HepG2 (cell line): ENCODE results near the gene BCAS3. TPM values are rescaled to one million over a fixed set of nuclear protein-coding genes. Genes with fewer than 3 reads are reported as not detected.

ENCODE experiments used
- ASH2L ChIP-seq: fragments of 300-600, 200-600 bp; sonication (generic); IDR thresholded peaks from 2 replicates; pipeline ENCODE4 v1.7.0; 2017; ENCODE audit warnings: low read depth, mild to moderate bottlenecking, moderate library complexity, mixed read lengths, low read length; ENCODE audit not compliant: insufficient read length
- CENPBD1 ChIP-seq: sonication (generic); formaldehyde crosslinking; IDR thresholded peaks from 2 replicates; pipeline ENCODE4 v1.8.0; 2022; ENCODE audit warnings: missing genetic modification reagents, low read depth, mild to moderate bottlenecking, borderline replicate concordance
- CREBL2 ChIP-seq: sonication (generic); formaldehyde crosslinking; IDR thresholded peaks from 2 replicates; pipeline ENCODE4 v1.8.1; 2023; ENCODE audit warnings: missing genetic modification reagents, mild to moderate bottlenecking, borderline replicate concordance
- GATA4 ChIP-seq: sonication (generic); IDR thresholded peaks from 2 replicates; pipeline ENCODE4 v1.6.1; 2016; ENCODE audit warnings: antibody characterized with exemption, low read depth, borderline replicate concordance
- MTF1 ChIP-seq: sonication (generic); formaldehyde crosslinking; IDR thresholded peaks from 2 replicates; pipeline ENCODE4 v1.5.0; 2020; ENCODE audit warnings: missing genetic modification reagents
- PRPF4 ChIP-seq: fragments of 200-400 bp; formaldehyde crosslinking; IDR thresholded peaks from 2 replicates; pipeline ENCODE4 v1.6.1; 2016; ENCODE audit warnings: low read length, low read depth; ENCODE audit not compliant: poor library complexity, severe bottlenecking
- RARG ChIP-seq: sonication (generic); formaldehyde crosslinking; IDR thresholded peaks from 2 replicates; pipeline ENCODE4 v1.4.0; 2020; ENCODE audit warnings: low read depth, mild to moderate bottlenecking, missing genetic modification reagents
- REL ChIP-seq: sonication (generic); formaldehyde crosslinking; conservative IDR thresholded peaks from 2 replicates; pipeline ENCODE4 v1.8.0; 2022; ENCODE audit warnings: mild to moderate bottlenecking, missing genetic modification reagents, moderate library complexity
- SCMH1 ChIP-seq: sonication (generic); formaldehyde crosslinking; IDR thresholded peaks from 2 replicates; pipeline ENCODE4 v1.9.0; 2021; ENCODE audit warnings: missing genetic modification reagents, mild to moderate bottlenecking, borderline replicate concordance
- SMAD1 ChIP-seq: sonication (generic); formaldehyde crosslinking; IDR thresholded peaks from 2 replicates; pipeline ENCODE4 v1.4.0; 2020; ENCODE audit warnings: missing genetic modification reagents, low read depth, mild to moderate bottlenecking, borderline replicate concordance
- SP140L ChIP-seq: sonication (generic); formaldehyde crosslinking; IDR thresholded peaks from 2 replicates; pipeline ENCODE4 v1.4.0; 2020; ENCODE audit warnings: missing genetic modification reagents, borderline replicate concordance
- TEAD2 ChIP-seq: sonication (generic); formaldehyde crosslinking; IDR thresholded peaks from 2 replicates; pipeline ENCODE4 v1.9.0; 2021; ENCODE audit warnings: missing genetic modification reagents
- THAP9 ChIP-seq: sonication (generic); formaldehyde crosslinking; IDR thresholded peaks from 2 replicates; pipeline ENCODE4; 2020; ENCODE audit warnings: missing genetic modification reagents, mild to moderate bottlenecking, borderline replicate concordance
- ZBED4 ChIP-seq: sonication (generic); formaldehyde crosslinking; IDR thresholded peaks from 2 replicates; pipeline ENCODE4 v1.4.0; 2020; ENCODE audit warnings: missing genetic modification reagents, borderline replicate concordance
- ZBTB2 ChIP-seq: sonication (generic); formaldehyde crosslinking; IDR thresholded peaks from 2 replicates; pipeline ENCODE4 v1.8.0; 2022; ENCODE audit warnings: low read depth, missing genetic modification reagents
- ZNF205 ChIP-seq: IDR thresholded peaks from 2 replicates; pipeline ENCODE4 v1.6.1; 2018; ENCODE audit warnings: missing biosample characterization, missing genetic modification reagents
- ZNF264 ChIP-seq: sonication (generic); formaldehyde crosslinking; IDR thresholded peaks from 2 replicates; pipeline ENCODE4 v1.4.0; 2020; ENCODE audit warnings: missing genetic modification reagents
- ZNF282 ChIP-seq: fragments of 450-650 bp; IDR thresholded peaks from 2 replicates; pipeline ENCODE4 v1.6.1; 2018; ENCODE audit not compliant: partially characterized antibody
- ZNF577 ChIP-seq: sonication (generic); formaldehyde crosslinking; IDR thresholded peaks from 2 replicates; pipeline ENCODE4 v1.4.0; 2020; ENCODE audit warnings: mild to moderate bottlenecking, low read depth, missing genetic modification reagents, borderline replicate concordance
- ZNF614 ChIP-seq: IDR thresholded peaks from 2 replicates; pipeline ENCODE4 v1.6.1; 2018; ENCODE audit warnings: missing biosample characterization, missing genetic modification reagents, inconsistent platforms, borderline replicate concordance
- polyA plus RNA-seq, 8 experiments: library from polyadenylated mRNA; depleted of rRNA in 3 of 8; stranded (reverse) in 7 of 8; unstranded in 1 of 8; fragments of >200 nt; fragmentation: Illumina TruSeq in 4 of 8; extraction: Trizol in 4 of 8; gene quantifications; 2 replicates each; pipeline versions ENCODE4 v1.2.1 to v1.2.3, GENCODE V29; 2011 to 2016; ENCODE audit warnings: low read depth in 4 of 8, missing spikeins in 1 of 8, mixed read lengths in 1 of 8; ENCODE audit not compliant: insufficient read depth in 1 of 8
- total RNA-seq, 5 experiments: library from RNA; depleted of rRNA; stranded (reverse); fragments of >200 nt; fragmentation: Illumina TruSeq; extraction: Trizol; gene quantifications; 2 replicates each; pipeline ENCODE4 v1.2.3, GENCODE V29; 2016; ENCODE audit warnings: low read depth in 1 of 5

Gene BCAS3
- total and polyA plus RNA-seq, 2 of the 13 experiments (the other 11 are each of a cell fraction or from before 2014, with no cell fraction given): 10.7 to 11.2 TPM

- TF ChIP-seq SMAD1 (CRISPR knock-in tag) (no peak), ZNF282 (no peak), MTF1 (CRISPR knock-in tag) (no peak), SCMH1 (CRISPR knock-in tag) (no peak), PRPF4 (no peak), ZNF614 (CRISPR knock-in tag) (no peak), ZBTB2 (CRISPR knock-in tag) (no peak), SP140L (CRISPR knock-in tag) (no peak), ZNF577 (CRISPR knock-in tag) (no peak), RARG (no peak), CENPBD1 (CRISPR knock-in tag) (no peak), TEAD2 (no peak), ZNF264 (CRISPR knock-in tag) (no peak), REL (CRISPR knock-in tag) (no peak), THAP9 (CRISPR knock-in tag) (peak; percentile 7; the same call in 1 of the 2 replicates), ZNF205 (CRISPR knock-in tag) (no peak), GATA4 (no peak), ZBED4 (no peak), CREBL2 (no peak), ASH2L (peak; percentile 49)
Observed at GRCh38 chr17:61378658-61379456, 701.2 kb downstream of the BCAS3 start (continued).
